Measurements from ENCODE around the gene CRIM1.

The CRIM1 gene

DNA sequence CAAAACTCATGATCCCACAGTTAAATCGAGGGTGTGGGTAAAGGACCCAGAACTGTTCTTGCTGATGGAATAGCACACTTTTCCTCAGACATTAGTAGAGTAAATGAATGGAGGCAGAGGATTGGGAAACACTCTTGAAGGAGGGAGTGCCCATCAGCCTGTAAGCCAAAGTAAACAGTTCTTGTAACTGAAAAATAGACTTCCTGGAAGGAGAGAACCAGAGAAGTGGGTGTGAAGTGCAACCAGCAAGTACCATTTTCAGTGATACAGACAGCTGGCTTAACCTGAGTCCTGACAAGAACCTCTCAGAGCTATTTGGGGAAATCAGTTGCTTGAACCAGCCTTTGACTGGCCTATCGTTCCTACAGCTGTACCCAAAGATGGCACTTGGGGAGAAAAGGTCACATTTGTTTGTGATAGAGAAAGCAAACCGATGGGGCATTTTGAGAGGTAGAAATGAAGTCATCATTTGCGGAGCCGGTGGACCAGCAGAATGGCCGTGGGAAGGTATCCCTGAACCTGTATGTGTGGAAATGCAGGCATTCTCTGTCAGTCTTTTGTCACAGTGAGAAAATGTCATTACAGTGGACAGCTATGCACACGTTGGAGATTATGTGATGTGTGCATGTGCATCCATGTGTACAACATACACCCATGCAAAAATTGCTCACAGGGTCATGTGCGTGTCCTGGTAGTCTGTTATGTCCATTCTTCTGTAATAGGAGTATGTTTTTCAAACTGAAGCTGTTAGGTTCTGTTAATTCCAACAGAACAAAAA lies 17.8 kb downstream of the CRIM1 start:
- Histone ChIP-seq H3K4me1 (ENCODE audit: control insufficient read depth, insufficient read depth, low read length) (peaks cover 100% of the 10 kb centered on the region), H3K27ac (ENCODE audit: low read depth, low read length) (no peak overlapping the region), H3K9me3 (ENCODE audit: control insufficient read depth, insufficient read depth, low read length) (no peaks in the 10 kb centered on the region), H3K9ac (ENCODE audit: low read depth, low read length) (no peak overlapping the region), H3K27me3 (ENCODE audit: control insufficient read depth, insufficient read depth, low read length) (no peaks in the 10 kb centered on the region), H3K36me3 (ENCODE audit: control insufficient read depth, insufficient read depth, low read length) (no peaks in the 10 kb centered on the region), H3K4me3 (ENCODE audit: low read depth, low read length) (no peak overlapping the region)

- Histone ChIP-seq H3K4me1 (ENCODE audit: control insufficient read depth, insufficient read depth, low read length) (peaks cover 89% of the 10 kb centered on the region), H3K9ac (ENCODE audit: low read depth, low read length) (no peak overlapping the region), H3K27ac (ENCODE audit: low read depth, low read length) (no peak overlapping the region)
Observed at GRCh38 chr2:36374585-36374984, 19.0 kb downstream of the CRIM1 start.

GRCh38 chr2:36376319-36376765 lies 20.8 kb downstream of the CRIM1 start:
- peak overlapping the region; percentile 78 for H3K27ac ChIP-seq (ENCODE audit: low read depth, low read length)

More at GRCh38 chr2:36374585-36374984, 19.0 kb downstream of the CRIM1 start:
- Histone ChIP-seq H3K9me3 (ENCODE audit: control insufficient read depth, insufficient read depth, low read length) (no peaks in the 10 kb centered on the region), H3K4me3 (ENCODE audit: low read depth, low read length) (no peak overlapping the region), H3K36me3 (ENCODE audit: control insufficient read depth, insufficient read depth, low read length) (no peaks in the 10 kb centered on the region), H3K27me3 (ENCODE audit: control insufficient read depth, insufficient read depth, low read length) (no peaks in the 10 kb centered on the region)

DNA sequence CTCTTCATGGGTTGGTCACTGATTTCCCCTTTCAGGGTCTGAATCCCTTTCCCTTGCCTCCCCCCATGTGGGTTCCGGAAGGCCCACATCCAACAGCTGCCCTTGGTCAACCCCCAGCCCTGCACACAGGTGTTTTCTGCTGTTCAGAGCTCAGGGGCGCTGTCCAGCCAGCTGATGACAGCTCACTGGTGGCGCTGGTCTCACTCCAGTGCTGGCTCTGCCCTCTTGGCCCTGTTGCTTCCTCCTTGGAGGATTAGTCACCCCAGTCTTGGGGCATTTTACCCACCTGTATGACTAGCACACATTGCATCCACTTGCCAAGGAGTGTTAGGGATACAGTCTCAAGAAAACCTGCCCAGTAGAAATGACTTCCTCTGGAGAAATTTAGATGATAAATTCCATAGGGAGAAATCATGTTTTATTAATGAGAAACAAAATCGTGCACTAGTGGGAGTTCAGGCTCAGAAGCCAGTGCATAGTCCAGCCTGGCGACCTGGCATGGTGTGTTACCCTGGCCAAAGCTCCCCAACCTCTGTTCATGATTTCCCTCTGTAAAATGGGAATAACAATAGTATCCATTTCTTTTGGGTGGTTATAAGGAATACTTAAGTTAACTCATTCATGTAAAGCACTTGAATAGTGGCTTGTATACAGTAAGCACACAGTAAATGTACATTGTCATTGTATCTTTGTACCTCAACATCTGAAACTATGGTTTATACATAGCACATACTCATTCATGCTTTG lies 21.6 kb downstream of the CRIM1 start:
- H3K4me3 ChIP-seq (ENCODE audit: low read depth, low read length), result peak overlapping the region; percentile 33; the same call in 1 of the 2 replicates
- H3K27ac ChIP-seq (ENCODE audit: low read depth, low read length), result peak overlapping the region; percentile 78
- no peaks in the 10 kb centered on the region for H3K9me3 ChIP-seq (ENCODE audit: control insufficient read depth, insufficient read depth, low read length)
- H3K9ac ChIP-seq (ENCODE audit: low read depth, low read length), result no peak overlapping the region
- H3K4me1 ChIP-seq (ENCODE audit: control insufficient read depth, insufficient read depth, low read length), result peaks cover 80% of the 10 kb centered on the region
- no peaks in the 10 kb centered on the region for H3K27me3 ChIP-seq (ENCODE audit: control insufficient read depth, insufficient read depth, low read length)
- no peaks in the 10 kb centered on the region for H3K36me3 ChIP-seq (ENCODE audit: control insufficient read depth, insufficient read depth, low read length)

More at GRCh38 chr2:36376319-36376765, 20.8 kb downstream of the CRIM1 start:
- Histone ChIP-seq H3K4me3 (ENCODE audit: low read depth, low read length) (peak overlapping the region; percentile 33; the same call in 1 of the 2 replicates), H3K9me3 (ENCODE audit: control insufficient read depth, insufficient read depth, low read length) (no peaks in the 10 kb centered on the region), H3K9ac (ENCODE audit: low read depth, low read length) (peak overlapping the region; percentile 28; the same call in 1 of the 2 replicates), H3K4me1 (ENCODE audit: control insufficient read depth, insufficient read depth, low read length) (peaks cover 87% of the 10 kb centered on the region), H3K36me3 (ENCODE audit: control insufficient read depth, insufficient read depth, low read length) (no peaks in the 10 kb centered on the region), H3K27me3 (ENCODE audit: control insufficient read depth, insufficient read depth, low read length) (no peaks in the 10 kb centered on the region)

- Histone ChIP-seq H3K4me1 (ENCODE audit: control insufficient read depth, insufficient read depth, low read length) (peaks cover 68% of the 10 kb centered on the region), H3K9ac (ENCODE audit: low read depth, low read length) (peak overlapping the region; percentile 21; the same call in 1 of the 2 replicates), H3K36me3 (ENCODE audit: control insufficient read depth, insufficient read depth, low read length) (no peaks in the 10 kb centered on the region), H3K27me3 (ENCODE audit: control insufficient read depth, insufficient read depth, low read length) (no peaks in the 10 kb centered on the region), H3K9me3 (ENCODE audit: control insufficient read depth, insufficient read depth, low read length) (no peaks in the 10 kb centered on the region), H3K27ac (ENCODE audit: low read depth, low read length) (no peak overlapping the region), H3K4me3 (ENCODE audit: low read depth, low read length) (no peak overlapping the region)
Observed at GRCh38 chr2:36379710-36380448, 24.3 kb downstream of the CRIM1 start.

- Histone ChIP-seq H3K4me1 (ENCODE audit: control insufficient read depth, insufficient read depth, low read length) (peaks cover 68% of the 10 kb centered on the region), H3K9me3 (ENCODE audit: control insufficient read depth, insufficient read depth, low read length) (no peaks in the 10 kb centered on the region), H3K9ac (ENCODE audit: low read depth, low read length) (no peak overlapping the region), H3K4me3 (ENCODE audit: low read depth, low read length) (no peak overlapping the region), H3K27me3 (ENCODE audit: control insufficient read depth, insufficient read depth, low read length) (no peaks in the 10 kb centered on the region), H3K36me3 (ENCODE audit: control insufficient read depth, insufficient read depth, low read length) (no peaks in the 10 kb centered on the region), H3K27ac (ENCODE audit: low read depth, low read length) (peak overlapping the region; percentile 18)
Observed at GRCh38 chr2:36380624-36381481, 25.3 kb downstream of the CRIM1 start.

GRCh38 chr2:36381993-36382392 lies 26.4 kb downstream of the CRIM1 start:
- H3K27ac ChIP-seq (ENCODE audit: low read depth, low read length), result no peak overlapping the region
- H3K9ac ChIP-seq (ENCODE audit: low read depth, low read length), result no peak overlapping the region
- peaks cover 63% of the 10 kb centered on the region for H3K4me1 ChIP-seq (ENCODE audit: control insufficient read depth, insufficient read depth, low read length)
- no peaks in the 10 kb centered on the region for H3K27me3 ChIP-seq (ENCODE audit: control insufficient read depth, insufficient read depth, low read length)
- H3K4me3 ChIP-seq (ENCODE audit: low read depth, low read length), result no peak overlapping the region
- H3K36me3 ChIP-seq (ENCODE audit: control insufficient read depth, insufficient read depth, low read length), result no peaks in the 10 kb centered on the region
- no peaks in the 10 kb centered on the region for H3K9me3 ChIP-seq (ENCODE audit: control insufficient read depth, insufficient read depth, low read length)

DNA sequence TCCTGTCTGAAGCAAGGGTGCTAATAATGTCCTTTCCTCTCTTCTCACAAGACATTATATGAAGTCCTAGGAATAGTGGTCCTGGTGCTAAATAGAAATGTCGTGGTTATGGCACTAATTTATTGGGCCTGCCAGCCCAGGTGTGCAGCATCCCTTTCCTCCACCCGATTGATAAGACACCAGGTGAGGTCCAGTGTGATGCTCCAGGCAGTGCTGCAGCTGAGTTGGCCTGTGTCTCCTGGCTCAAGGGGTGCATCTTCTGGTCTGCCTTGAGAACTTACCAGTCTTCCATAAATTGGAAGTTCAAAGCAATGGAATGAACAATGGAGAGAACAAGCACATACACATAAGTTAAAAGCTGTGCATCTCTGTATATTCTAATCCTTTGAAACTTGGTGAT lies 26.9 kb downstream of the CRIM1 start:
- Histone ChIP-seq H3K9ac (ENCODE audit: low read depth, low read length) (no peak overlapping the region), H3K27me3 (ENCODE audit: control insufficient read depth, insufficient read depth, low read length) (no peaks in the 10 kb centered on the region), H3K9me3 (ENCODE audit: control insufficient read depth, insufficient read depth, low read length) (no peaks in the 10 kb centered on the region), H3K4me3 (ENCODE audit: low read depth, low read length) (no peak overlapping the region), H3K36me3 (ENCODE audit: control insufficient read depth, insufficient read depth, low read length) (no peaks in the 10 kb centered on the region), H3K27ac (ENCODE audit: low read depth, low read length) (no peak overlapping the region), H3K4me1 (ENCODE audit: control insufficient read depth, insufficient read depth, low read length) (peaks cover 63% of the 10 kb centered on the region)

DNA sequence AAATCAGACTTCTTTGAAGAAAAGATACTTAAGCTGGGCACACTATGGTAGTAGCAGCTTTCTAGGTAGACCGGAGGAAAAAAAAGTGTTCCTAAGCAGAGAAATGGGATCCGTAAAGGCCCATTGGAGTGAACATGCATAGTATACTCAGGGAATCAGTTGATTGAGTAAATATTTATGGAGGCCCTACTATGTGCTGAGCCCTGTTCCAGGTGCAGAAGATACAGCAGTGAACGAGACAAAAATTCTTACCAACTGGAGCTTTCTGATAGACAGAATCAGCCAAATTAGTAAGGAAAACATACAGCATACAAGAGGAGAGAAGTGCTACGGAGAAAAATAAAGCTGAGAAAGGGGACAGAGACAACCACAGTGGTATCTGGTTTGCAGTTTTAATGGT lies 28.1 kb downstream of the CRIM1 start:
- H3K27ac ChIP-seq (ENCODE audit: low read depth, low read length), result no peak overlapping the region
- H3K4me1 ChIP-seq (ENCODE audit: control insufficient read depth, insufficient read depth, low read length), result peaks cover 64% of the 10 kb centered on the region
- no peak overlapping the region for H3K9ac ChIP-seq (ENCODE audit: low read depth, low read length)
- H3K9me3 ChIP-seq (ENCODE audit: control insufficient read depth, insufficient read depth, low read length), result no peaks in the 10 kb centered on the region
- no peaks in the 10 kb centered on the region for H3K36me3 ChIP-seq (ENCODE audit: control insufficient read depth, insufficient read depth, low read length)
- no peaks in the 10 kb centered on the region for H3K27me3 ChIP-seq (ENCODE audit: control insufficient read depth, insufficient read depth, low read length)
- H3K4me3 ChIP-seq (ENCODE audit: low read depth, low read length), result no peak overlapping the region

- Histone ChIP-seq H3K4me3 (ENCODE audit: low read depth, low read length) (no peak overlapping the region), H3K27ac (ENCODE audit: low read depth, low read length) (no peak overlapping the region), H3K4me1 (ENCODE audit: control insufficient read depth, insufficient read depth, low read length) (peaks cover 72% of the 10 kb centered on the region), H3K36me3 (ENCODE audit: control insufficient read depth, insufficient read depth, low read length) (no peaks in the 10 kb centered on the region), H3K27me3 (ENCODE audit: control insufficient read depth, insufficient read depth, low read length) (no peaks in the 10 kb centered on the region), H3K9me3 (ENCODE audit: control insufficient read depth, insufficient read depth, low read length) (no peaks in the 10 kb centered on the region), H3K9ac (ENCODE audit: low read depth, low read length) (no peak overlapping the region)
Observed at GRCh38 chr2:36384454-36384853, 28.9 kb downstream of the CRIM1 start.

Data from HUES48 (cell line).